PC-9 (cell line): ENCODE data around the gene CLSTN1. TPM values are rescaled to one million over a fixed set of nuclear protein-coding genes. Genes with fewer than 3 reads are reported as not detected.

Experiments used
- BruUV-seq: library from RNA; stranded (reverse); fragments of 400-500 nt; replicated peaks from 2 replicates; lab custom pipeline; 2021; lab: Mats Ljungman, UMichigan
- CTCF ChIA-PET: fragments of 300-600 bp; sonication (Branson Sonifier 250); formaldehyde crosslinking; loops from one replicate; lab custom pipeline; 2022; ENCODE audit warnings: antibody characterized with exemption; lab: Charles Lee
- POLR2A ChIA-PET: fragments of 300-600 bp; sonication (Branson Sonifier 250); formaldehyde crosslinking; loops from one replicate; lab custom pipeline; 2022; ENCODE audit warnings: antibody characterized with exemption; ENCODE audit not compliant: unreplicated experiment; lab: Charles Lee
- DNase-seq, 2 experiments: peaks; one replicate each; pipeline versions ENCODE4 v3.0.0 to v3.0.0-alpha.2; 2015 to 2022; ENCODE audit warnings: mixed read lengths in 1 of 2
- H2AFZ ChIP-seq: fragments of 200-600 bp; sonication (generic); 2 replicates; pipeline ENCODE4 v1.8.1; 2017; ENCODE audit warnings: antibody characterized with exemption
- H3F3A ChIP-seq: fragments of 200-600 bp; sonication (generic); 2 replicates; pipeline ENCODE4 v1.8.1; 2017; ENCODE audit warnings: antibody characterized with exemption, mild to moderate bottlenecking, low read depth; ENCODE audit not compliant: insufficient read depth
- H3K27ac ChIP-seq: fragments of 200-600 bp; sonication (generic); 2 replicates; pipeline ENCODE4 v1.6.1; 2016; ENCODE audit warnings: mixed run types
- H3K27me3 ChIP-seq: fragments of 200-600 bp; sonication (generic); 2 replicates; pipeline ENCODE4 v1.6.1; 2016; ENCODE audit warnings: low read depth, mixed run types; ENCODE audit not compliant: insufficient read depth
- H3K36me3 ChIP-seq: fragments of 200-600 bp; sonication (generic); 2 replicates; pipeline ENCODE4 v1.6.1; 2016; ENCODE audit warnings: low read depth, mixed run types
- H3K4me1 ChIP-seq: fragments of 200-600 bp; sonication (generic); replicated peaks from 2 replicates; pipeline ENCODE4 v1.6.1; 2016; ENCODE audit warnings: mixed run types; ENCODE audit not compliant: insufficient read depth
- H3K4me2 ChIP-seq: fragments of 200-600 bp; sonication (generic); 2 replicates; pipeline ENCODE4 v1.6.1; 2017; ENCODE audit warnings: mixed run types
- H3K4me3 ChIP-seq: fragments of 200-600 bp; sonication (generic); 2 replicates; pipeline ENCODE4 v1.6.1; 2016; ENCODE audit warnings: mixed run types
- H3K79me2 ChIP-seq: fragments of 200-600 bp; sonication (generic); 2 replicates; pipeline ENCODE4 v1.6.1; 2017; ENCODE audit warnings: low read depth, mixed run types
- H3K9me2 ChIP-seq: fragments of 200-600 bp; sonication (generic); 2 replicates; pipeline ENCODE4 v1.8.1; 2017; ENCODE audit warnings: mild to moderate bottlenecking; ENCODE audit not compliant: insufficient read depth
- H3K9me3 ChIP-seq: fragments of 200-600 bp; sonication (generic); 2 replicates; pipeline ENCODE4 v1.8.1; 2016; ENCODE audit warnings: low read depth; ENCODE audit not compliant: insufficient read depth
- H4K20me1 ChIP-seq: fragments of 200-600 bp; sonication (generic); 2 replicates; pipeline ENCODE4 v1.8.1; 2017; ENCODE audit not compliant: insufficient read depth
- CTCF ChIP-seq: fragments of 200-600 bp; sonication (generic); conservative IDR thresholded peaks from 2 replicates; pipeline ENCODE4 v1.6.1; 2017; ENCODE audit warnings: mixed run types, antibody characterized with exemption, mild to moderate bottlenecking, moderate library complexity
- EZH2 ChIP-seq: fragments of 200-600 bp; sonication (generic); IDR thresholded peaks from 2 replicates; pipeline ENCODE4 v1.8.0; 2017; ENCODE audit warnings: antibody characterized with exemption, low read depth
- intact Hi-C: fragments of 100-400 bp; cut with micrococcal nuclease; formaldehyde crosslinking; loops from one replicate; pipeline ENCODE4 v1.10.0; 2022; ENCODE audit not compliant: unreplicated experiment
- total RNA-seq: library from RNA; stranded (reverse); gene quantifications from 2 replicates; pipeline ENCODE4 v1.2.3, GENCODE V29; 2021

Gene CLSTN1
- total RNA-seq, 1 experiment from 2014 or later = 140 TPM

DNA sequence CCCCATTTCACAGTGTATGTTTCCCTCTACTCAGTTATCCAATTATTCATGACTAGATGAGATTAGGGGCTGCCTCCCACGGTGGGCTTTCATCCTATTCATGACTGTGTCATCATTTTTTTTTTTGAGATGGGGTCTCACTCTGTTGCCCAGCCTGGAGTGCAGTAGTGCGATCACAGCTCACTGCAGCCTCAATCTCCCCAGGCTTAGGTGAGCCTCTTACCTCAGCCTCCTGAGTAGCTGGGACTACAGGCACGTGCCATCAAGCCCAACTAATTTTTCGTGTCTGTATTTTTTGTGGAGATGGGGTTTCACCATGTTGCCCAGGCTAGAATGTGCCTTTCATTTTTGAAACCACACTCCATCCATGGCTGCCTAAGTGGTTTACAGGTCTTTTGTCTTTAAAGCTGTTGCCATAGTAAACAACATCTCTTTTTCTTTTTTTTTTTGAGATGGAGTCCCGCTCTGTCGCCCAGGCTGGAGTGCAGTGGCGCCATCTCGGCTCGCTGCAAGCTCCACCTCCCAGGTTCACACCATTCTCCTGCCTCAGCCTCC, 112.2 kb downstream of the CLSTN1 start:
- Histone ChIP-seq H3K4me3 (no peak overlapping the region), H3K9me2 (no peaks in the 10 kb centered on the region), H4K20me1 (no peaks in the 10 kb centered on the region), H3K4me1 (no peaks in the 10 kb centered on the region), H3K79me2 (no peaks in the 10 kb centered on the region), H3F3A (no peaks in the 10 kb centered on the region), H3K27ac (no peak overlapping the region), H3K27me3 (no peaks in the 10 kb centered on the region), H3K36me3 (no peaks in the 10 kb centered on the region), H3K4me2 (no peak overlapping the region), H2AFZ (no peak overlapping the region), H3K9me3 (no peaks in the 10 kb centered on the region)
- no peak for DNase-seq
- TF ChIP-seq CTCF = no peak
- TF ChIP-seq EZH2 = no peak
- ChIA-PET POLR2A (no interaction called here), CTCF (no interaction called here)
- no TSS peak for BruUV-seq
- intact Hi-C loops = no loop called here

DNA sequence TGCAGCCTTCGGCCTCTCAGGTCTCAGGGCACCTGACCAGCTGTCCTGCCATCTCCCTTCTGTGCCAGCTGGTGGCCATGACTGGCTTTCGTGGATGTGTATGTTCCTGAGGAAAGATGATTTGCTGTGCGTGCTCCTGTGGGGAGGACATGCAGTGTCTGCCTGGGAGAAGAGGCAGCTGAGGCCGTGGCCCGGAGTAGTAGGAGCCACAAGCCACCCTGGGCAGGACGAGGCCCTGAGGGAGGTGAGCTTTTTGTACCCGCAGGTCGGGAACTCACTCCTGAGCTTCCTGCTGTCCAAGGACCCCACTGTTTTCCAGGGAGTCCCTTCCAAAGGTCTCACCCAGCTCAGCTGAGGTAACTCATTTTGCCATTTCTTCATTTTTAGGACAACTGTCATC, 113.7 kb downstream of the CLSTN1 start:
- no peak overlapping the region for H3K27ac ChIP-seq
- H3K4me3 ChIP-seq = no peak overlapping the region
- H2AFZ ChIP-seq = no peak overlapping the region
- H3K9me2 ChIP-seq = no peaks in the 10 kb centered on the region
- ChIA-PET POLR2A (interaction anchor here (0.6 kb wide), 1 partner anchor 1512 kb away, joined by 8 read pairs; no protein-coding TSS in a partner anchor), CTCF (interaction anchor here (0.5 kb wide), 1 partner anchor 1759 kb away, joined by 3 read pairs; no protein-coding TSS in a partner anchor)
- no peak overlapping the region for H3K4me2 ChIP-seq
- no peaks in the 10 kb centered on the region for H3K27me3 ChIP-seq
- no TSS peak for BruUV-seq
- TF ChIP-seq EZH2 = no peak
- no peak for TF ChIP-seq CTCF
- H3K79me2 ChIP-seq = no peaks in the 10 kb centered on the region
- H3F3A ChIP-seq = no peaks in the 10 kb centered on the region
- no peaks in the 10 kb centered on the region for H3K9me3 ChIP-seq
- no peaks in the 10 kb centered on the region for H4K20me1 ChIP-seq
- intact Hi-C loops = no loop called here
- no peak for DNase-seq
- H3K36me3 ChIP-seq = no peaks in the 10 kb centered on the region
- no peaks in the 10 kb centered on the region; the same call in 1 of the 2 replicates for H3K4me1 ChIP-seq

DNA sequence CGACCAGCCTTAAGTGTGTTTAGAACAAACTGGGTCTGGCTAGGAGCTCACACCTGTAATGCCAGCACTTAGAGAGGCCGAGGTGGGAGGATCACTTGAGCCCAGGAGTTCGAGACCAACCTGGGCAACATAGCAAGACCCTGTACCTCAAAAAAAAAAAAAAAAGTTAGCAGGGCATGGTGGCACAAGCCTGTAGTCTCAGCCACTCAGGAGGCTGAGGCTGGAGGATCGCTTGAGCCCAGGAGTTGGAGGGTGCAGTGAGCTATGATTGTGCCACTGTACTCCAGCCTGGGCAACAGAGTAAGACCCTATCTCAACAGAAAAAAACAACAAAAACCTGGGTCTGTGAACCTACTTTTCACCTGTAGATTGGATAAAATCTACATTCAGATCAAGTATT, 117.6 kb downstream of the CLSTN1 start:
- Histone ChIP-seq H3K79me2 (no peaks in the 10 kb centered on the region), H3K4me1 (no peaks in the 10 kb centered on the region; the same call in 1 of the 2 replicates), H3K36me3 (no peaks in the 10 kb centered on the region), H3K27ac (no peak overlapping the region), H3K9me3 (no peaks in the 10 kb centered on the region), H3F3A (no peaks in the 10 kb centered on the region), H3K27me3 (no peaks in the 10 kb centered on the region), H3K9me2 (no peaks in the 10 kb centered on the region), H2AFZ (no peak overlapping the region), H3K4me3 (no peak overlapping the region), H3K4me2 (no peak overlapping the region), H4K20me1 (no peaks in the 10 kb centered on the region)
- ChIA-PET POLR2A (no interaction called here), CTCF (interaction anchor here (0.7 kb wide), 1 partner anchor 51 kb away, joined by 4 read pairs; no protein-coding TSS in a partner anchor)
- intact Hi-C loops = no loop called here
- no peak for TF ChIP-seq EZH2
- no peak for TF ChIP-seq CTCF
- no TSS peak for BruUV-seq
- no peak for DNase-seq
